ENCODE data around the gene LHX3.

LHX3 gene

DNA sequence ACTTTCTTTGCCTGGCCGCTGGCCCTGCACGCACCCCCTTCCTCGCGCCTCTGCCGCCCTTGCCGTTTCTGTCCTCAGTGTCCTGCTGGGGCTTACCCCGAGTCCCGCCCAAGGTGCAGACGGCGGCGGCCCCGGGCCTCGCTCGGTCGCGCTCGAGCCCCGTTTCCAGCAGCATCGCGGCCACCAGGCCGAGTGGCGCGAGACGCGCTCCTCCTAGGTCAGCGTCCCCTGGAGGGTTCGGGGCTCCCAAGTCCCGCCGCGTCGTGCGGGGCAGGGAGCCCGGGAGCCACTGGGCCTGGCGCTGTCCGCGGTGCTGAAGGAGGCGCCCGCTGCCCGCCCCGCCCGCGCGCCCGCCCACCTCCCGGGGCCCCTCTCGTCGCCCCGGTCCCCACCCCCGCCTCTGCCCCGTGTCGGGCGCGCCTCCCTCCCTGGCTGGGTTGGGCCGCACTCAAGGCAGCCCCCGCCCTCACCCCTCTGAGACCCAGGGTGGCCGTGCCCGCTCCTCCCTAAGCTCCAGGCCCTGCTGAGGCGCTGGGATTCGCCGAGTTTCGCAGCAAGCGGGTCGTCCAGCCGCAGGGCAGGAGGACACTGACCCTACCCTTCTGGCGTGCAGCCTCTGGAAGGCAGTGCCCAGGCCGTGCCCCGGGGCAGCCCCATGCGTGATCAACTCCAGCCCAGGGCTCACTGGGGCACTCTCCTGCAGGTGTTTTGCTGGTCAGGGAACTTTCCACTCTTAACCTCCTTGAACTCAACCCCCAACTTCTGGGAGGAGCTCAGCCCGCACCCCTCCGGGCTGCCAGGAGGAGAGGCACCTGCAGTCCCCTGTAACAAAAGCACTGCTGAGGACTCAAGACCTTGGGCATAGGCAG is at the start of gene LHX3:
LHX3 (minus strand) TSS at position 291 of the 869 bp plus-strand sequence; CDS start at position 175, 116 bp downstream.
- in situ Hi-C loops (cut with HindIII; ENCODE audit: low sequenced_read_pairs) = loop anchor here (5.0 kb wide), 1 partner anchor 72 kb away; no protein-coding TSS in a partner anchor

DNA sequence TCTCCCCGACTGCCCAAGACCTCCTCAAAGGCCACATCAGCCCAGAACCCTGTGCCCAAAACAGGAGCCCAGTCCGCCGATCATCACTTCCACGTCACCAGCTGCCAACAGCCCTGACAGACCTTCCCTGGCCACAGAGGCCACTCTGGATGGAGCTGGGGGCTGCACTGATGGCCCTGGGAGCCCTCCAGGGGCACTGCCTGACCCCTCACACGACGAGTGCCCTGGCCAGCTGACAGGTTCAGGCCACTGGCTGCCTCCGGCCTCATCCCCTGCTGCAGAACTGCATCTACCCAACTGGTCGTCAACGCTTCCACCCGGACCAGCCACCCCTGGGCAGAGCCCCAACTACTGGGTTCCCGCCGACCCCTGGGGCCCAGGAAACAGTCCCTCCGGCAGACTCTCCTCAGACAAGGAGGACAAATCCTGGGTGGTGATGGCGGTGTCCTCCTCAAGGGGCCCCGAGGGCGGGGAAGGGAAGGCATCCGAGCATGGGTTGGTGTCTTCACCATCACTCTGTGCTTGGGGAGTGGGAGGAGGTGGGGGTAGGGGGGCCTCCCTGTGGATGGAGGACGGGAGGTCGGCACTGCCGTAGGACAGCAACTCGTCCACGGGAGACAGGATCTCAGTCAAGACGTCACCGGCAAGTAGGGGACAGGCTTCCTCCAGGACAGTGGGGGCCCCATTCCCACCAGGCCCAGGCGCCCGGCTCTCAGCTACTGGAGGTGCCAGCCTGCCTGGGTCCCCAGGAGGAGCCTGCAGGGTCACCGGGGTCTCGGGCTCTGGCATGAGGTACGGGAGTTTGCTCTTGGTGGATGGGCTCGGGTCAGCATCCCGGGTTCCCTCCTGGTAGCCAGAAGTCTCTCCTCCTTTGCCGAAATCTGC is 48.6 kb upstream of the LHX3 start:
- in situ Hi-C loops (cut with HindIII; ENCODE audit: low sequenced_read_pairs) = no loop called here

DNA sequence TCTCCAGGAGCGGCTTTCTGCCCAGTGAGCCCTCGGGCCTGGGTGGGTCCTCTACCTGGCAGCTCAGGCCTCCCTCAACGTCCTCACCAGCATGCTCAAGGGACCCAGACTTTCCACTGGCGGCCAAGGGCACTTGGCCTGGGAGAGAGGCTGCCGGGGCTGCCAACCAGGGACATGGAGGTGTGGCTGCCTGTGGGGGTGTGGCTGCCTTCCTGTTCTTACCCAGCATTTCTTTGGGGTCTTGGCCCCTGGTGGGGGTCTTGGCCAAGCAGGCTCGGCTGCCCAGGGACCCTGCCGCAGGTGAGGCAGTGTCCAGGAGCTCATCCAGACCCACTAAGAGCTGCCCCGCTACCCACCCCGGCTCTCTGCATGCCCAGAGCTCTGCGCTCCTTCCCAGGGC is 47.9 kb upstream of the LHX3 start:
- in situ Hi-C loops (cut with HindIII; ENCODE audit: low sequenced_read_pairs) = no loop called here

DNA sequence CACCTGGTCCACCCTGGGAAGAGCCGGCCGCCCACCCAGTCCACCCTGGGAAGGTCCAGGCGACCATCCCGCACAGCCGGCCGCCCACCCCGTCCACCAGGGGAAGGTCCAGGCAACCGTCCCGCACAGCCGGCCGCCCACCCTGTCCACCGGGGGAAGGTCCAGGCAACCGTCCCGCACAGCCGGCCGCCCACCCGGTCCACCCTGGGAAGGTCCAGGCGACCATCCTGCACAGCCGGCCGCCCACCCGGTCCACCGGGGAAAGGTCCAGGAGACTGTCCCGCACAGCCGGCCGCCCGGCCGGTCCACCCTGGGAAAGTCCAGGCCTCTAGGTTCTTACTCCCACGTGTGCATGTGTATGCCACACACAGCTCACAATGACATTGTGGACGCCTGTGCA is 47.4 kb upstream of the LHX3 start:
- in situ Hi-C loops (cut with HindIII; ENCODE audit: low sequenced_read_pairs) = no loop called here

DNA sequence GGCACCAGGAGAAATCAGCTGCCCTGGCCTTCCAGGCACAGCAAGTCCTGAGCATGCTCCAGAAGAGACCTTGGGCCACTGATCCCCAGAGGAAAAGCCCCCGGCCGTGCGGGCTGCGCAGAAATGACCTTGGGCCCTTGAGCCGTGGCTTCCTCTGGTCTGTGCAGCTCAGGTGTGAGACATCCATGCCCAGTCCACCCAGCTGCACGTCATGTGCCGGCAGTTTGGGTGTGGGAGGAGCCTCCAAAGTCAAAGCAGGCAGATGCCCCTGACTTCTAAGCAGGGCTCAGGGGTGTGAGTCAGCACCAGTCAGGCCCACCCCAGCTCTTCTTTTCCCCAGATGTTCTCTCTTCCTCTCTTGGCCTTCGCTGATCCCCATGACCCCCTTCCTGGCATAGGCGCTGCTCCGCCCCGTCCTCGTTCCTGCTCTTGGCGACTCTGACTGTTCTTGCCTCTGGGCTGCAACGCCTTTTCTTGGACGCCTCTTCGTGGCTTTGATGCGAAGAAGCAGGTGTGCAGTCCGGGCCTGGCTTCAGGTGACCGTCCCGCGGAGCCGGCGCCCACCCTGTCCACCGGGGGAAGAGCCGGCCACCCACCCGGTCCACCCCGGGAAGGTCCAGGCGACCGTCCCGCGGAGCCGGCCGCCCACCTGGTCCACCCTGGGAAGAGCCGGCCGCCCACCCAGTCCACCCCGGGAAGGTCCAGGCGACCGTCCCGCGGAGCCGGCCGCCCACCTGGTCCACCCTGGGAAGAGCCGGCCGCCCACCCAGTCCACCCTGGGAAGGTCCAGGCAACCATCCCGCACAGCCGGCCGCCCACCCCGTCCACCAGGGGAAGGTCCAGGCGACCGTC is 46.6 kb upstream of the LHX3 start:
- in situ Hi-C loops (cut with HindIII; ENCODE audit: low sequenced_read_pairs) = no loop called here

DNA sequence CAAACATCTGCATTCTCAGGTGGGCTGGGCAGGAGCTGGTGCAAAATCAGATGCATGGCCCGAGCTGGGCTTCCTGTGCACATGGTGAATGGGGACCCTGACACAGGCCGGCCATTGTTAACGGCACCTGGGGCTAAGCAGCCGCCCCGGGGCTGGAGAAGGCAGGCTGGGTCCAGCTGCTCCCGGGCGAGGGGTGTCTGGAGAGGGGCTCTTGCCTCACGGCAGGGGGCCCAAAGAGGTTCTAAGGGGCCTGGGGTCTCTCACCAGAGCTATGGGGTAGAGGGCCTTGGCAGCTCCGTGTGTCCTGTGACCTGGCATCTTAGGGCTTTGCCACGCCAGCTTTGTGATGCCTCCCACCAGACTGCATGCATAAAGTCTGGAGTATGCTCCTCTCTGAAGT is 45.7 kb upstream of the LHX3 start:
- in situ Hi-C loops (cut with HindIII; ENCODE audit: low sequenced_read_pairs) = no loop called here

DNA sequence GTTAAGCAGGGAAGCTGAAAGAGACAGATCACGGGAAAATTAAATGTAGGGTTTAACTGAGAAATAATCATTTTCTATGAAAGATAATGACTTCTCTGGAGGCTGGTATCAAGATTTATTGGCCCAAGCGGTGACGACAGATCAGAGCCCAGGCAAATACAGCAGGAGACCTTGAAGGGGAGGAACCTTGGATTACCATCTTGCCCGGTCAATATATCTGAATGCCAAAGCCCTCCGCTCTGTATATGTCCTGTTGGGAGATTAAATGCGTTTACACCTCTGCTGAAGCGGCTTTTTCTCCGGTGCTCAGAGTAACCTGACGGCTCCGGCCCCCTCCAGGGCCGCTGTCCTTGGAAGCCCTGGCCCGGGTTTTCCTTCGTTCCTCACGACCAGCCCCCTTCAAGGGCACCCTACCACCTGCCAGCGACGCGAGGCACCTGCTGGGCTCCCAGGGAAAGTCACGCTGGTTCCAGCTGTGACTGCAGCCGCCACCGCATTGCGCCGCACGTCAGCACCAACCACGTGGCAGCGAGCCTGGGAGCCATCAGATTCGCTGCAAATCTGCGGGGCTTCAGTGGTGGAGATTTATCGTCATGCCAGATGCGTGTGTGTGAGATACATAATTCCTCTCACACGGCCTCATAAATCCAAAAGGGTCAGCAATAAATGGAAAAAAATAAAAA is 45.1 kb upstream of the LHX3 start:
- in situ Hi-C loops (cut with HindIII; ENCODE audit: low sequenced_read_pairs) = loop anchor here (10.0 kb wide), 1 partner anchor 195 kb away; no protein-coding TSS in a partner anchor

DNA sequence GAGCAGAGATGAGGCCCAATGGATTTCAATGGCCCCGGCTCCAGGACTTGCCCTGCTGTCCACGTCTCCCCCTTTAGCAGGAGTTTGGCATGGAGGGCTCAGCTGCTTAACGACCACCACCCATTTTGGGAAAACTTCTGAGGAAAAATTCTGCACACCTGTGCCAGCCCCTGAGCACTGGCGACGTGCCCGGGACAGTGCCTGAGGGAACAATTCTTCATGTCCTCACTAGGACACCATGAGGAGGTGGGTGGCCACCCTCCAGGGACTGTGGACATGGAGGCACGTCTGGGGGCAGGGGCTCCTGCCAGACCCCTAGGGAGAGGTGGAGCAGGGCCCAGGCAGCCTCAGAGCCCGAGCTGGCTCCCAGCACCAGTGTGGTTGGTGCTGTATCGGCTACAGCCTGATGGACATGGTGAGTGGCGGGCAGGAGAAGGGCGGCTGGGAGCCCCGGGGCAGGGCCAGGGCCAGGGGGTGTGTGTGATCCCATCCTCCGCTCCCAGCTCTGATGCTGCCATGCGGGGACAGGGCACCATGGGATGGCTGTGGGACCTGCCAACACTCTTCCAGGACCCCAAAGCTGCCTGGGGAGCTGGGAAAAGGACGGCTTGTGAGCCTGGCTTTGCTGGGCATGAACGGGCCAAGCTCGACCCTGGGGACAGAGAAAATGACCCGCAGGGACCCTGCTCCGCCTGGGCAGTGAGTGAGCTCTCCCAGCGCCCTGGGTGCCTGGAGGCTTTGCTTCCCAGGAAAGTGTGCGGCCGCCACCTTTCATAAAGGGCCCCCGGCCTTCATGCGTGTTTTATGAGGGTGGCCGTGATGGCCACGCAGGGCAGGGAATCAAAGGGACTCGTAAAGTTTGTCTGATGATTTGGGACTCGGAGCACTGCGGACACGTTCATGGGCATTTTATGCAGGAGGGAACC is 44.3 kb upstream of the LHX3 start:
- in situ Hi-C loops (cut with HindIII; ENCODE audit: low sequenced_read_pairs) = loop anchor here (10.0 kb wide), 1 partner anchor 196 kb away; no protein-coding TSS in a partner anchor

DNA sequence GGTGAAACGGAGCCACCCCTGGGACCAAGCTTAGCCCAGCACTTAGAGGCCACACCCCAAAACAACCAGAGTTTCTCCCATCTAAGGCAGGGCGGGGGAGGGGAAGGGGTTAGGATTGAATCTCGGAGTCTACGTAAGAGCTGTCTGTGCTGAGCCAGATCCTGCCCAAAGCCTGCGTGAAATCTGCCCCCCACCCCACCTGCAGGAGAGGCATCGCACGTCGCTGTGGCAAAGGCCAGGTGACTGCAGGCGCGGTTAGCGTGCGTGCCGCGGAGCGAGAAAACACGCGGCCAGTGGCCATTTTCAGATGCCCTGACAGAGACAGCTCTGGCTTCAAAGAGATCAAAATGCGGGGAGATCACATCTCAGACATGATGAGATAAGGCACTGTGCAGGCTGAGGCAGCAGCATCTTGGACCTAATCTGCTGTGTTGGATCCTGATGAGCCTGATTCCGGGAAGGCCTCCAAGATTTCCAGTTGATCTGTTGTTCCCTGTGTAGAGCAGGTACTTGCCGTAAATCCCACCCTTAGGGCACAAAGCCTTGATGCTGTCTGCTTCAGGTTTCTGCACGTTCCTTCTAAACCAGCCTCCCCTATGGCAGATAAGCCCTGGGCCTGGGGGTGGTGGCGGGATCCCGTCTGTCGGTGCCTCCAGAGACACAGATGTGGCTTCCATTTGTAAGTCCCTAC is 43.2 kb upstream of the LHX3 start:
- in situ Hi-C loops (cut with HindIII; ENCODE audit: low sequenced_read_pairs) = loop anchor here (10.0 kb wide), 1 partner anchor 197 kb away; no protein-coding TSS in a partner anchor

DNA sequence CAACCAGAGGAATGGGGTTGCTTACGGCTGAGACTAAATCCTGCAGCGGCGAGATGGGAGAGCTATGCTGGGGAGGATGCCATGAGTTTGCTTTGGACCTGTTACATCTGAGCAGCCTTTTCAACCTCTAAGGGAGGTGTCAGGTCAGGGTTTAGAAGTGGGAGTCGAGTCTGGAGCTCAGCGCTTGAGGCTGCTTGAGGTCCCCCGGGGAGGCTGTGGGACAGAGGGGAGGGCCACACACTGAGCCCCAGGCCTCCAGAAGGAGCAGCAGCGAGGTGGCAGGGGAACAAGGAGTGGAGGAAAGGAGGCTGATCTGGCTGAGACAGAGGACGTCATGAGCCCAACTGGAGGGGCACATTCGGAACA is 42.6 kb upstream of the LHX3 start:
- in situ Hi-C loops (cut with HindIII; ENCODE audit: low sequenced_read_pairs) = loop anchor here (10.0 kb wide), 1 partner anchor 197 kb away; no protein-coding TSS in a partner anchor

DNA sequence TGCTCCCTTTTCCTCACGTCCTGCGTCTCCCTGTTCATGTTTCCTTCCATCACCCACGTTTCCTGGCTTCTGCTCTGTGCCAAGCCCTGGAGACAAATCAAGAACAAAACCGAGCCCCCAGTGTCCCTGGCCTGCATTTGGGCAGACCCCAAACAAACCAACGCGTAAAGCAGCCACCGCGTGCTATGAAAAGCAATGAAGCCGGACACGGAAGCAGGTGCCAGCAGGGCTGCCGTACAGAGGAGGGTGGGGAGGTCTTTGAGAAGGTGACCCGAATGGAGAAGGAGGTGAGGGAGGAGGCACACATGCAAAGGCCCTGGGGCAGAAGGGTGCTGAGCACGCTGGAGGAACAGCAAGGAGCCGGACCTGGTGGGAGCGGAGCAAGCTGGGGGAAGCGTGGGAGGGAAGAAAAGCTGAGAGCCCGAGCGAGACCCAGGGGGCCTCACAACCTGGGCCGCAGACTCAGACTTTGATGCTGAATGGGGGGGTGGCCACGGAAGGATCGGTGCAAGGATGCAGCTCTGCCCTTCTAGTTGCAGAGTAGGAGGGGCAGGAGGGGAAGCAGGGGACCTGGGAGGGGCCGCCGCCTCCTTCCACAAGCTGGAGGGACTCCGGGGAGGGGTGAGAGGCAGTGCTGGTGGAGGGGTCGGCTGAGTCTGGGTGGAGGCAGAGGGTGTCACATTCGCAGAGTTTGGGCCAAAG is 42.1 kb upstream of the LHX3 start:
- in situ Hi-C loops (cut with HindIII; ENCODE audit: low sequenced_read_pairs) = loop anchor here (10.0 kb wide), 1 partner anchor 198 kb away; no protein-coding TSS in a partner anchor

DNA sequence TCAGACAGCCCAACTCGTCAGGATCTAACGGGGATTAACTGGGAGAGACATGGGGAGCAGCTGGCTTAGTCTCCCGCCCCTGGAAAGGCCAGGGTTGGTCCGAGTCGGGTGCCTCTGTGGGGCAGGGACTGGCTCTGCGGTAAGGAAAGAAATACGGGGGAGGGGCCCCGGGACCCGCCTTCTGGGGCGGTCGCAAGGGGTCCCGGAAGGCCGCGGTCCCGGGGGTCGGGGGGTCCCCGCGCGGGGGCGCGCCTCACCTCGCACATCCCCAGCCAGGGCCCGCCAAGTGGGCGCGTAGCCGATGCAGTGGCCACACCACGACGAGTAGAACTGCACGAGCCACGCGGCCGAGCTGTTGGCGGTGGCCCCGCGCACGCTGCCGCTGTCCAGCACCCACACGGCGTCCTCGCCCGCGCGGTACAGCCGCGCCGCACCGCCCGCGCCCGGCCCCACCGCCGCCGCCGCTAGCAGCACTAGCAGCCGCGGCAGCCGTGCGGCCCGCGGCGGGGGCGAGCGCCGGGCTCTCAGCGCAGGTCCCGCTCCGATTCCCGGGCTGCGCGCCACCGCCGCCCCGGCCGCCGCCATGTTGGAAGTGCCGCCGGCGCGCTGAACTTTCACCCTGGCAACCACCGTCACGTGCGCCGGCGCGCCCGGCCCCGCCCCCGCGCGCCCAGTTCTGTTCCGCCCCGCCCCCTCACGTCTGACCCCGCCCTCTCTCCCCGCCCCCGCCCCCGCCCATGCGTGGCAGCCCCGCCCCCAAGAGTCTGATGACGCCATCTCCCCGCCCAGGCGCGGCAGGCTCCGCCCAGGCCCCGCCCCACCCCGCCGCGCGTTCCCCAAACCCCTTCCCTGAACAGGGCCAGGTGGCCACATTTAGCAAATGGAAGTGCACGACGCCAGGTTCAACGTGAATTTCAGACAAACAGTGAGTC is 40.6 kb upstream of the LHX3 start, which contains the start of gene QSOX2:
QSOX2 (minus strand) TSS at position 594 of the 932 bp plus-strand sequence; CDS start at position 585, 9 bp downstream.
- in situ Hi-C loops (cut with HindIII; ENCODE audit: low sequenced_read_pairs) = loop anchor here (10.0 kb wide), 1 partner anchor 199 kb away; no protein-coding TSS in a partner anchor

DNA sequence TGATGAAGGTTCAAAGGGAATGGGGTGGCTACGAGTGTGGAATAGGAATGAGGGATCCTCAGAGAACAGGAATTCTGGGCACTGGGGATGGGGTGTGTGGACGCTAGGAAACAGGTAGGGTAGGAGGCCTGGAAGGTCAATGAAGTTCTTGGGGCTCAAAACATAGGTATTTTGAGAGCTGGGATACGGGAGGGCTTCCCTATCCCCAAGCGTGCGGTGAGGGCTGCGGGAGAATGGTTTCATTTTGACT is 40.0 kb upstream of the LHX3 start:
- in situ Hi-C loops (cut with HindIII; ENCODE audit: low sequenced_read_pairs) = loop anchor here (5.0 to 10.0 kb wide), 4 partner anchors 32 to 200 kb away; no protein-coding TSS in a partner anchor

DNA sequence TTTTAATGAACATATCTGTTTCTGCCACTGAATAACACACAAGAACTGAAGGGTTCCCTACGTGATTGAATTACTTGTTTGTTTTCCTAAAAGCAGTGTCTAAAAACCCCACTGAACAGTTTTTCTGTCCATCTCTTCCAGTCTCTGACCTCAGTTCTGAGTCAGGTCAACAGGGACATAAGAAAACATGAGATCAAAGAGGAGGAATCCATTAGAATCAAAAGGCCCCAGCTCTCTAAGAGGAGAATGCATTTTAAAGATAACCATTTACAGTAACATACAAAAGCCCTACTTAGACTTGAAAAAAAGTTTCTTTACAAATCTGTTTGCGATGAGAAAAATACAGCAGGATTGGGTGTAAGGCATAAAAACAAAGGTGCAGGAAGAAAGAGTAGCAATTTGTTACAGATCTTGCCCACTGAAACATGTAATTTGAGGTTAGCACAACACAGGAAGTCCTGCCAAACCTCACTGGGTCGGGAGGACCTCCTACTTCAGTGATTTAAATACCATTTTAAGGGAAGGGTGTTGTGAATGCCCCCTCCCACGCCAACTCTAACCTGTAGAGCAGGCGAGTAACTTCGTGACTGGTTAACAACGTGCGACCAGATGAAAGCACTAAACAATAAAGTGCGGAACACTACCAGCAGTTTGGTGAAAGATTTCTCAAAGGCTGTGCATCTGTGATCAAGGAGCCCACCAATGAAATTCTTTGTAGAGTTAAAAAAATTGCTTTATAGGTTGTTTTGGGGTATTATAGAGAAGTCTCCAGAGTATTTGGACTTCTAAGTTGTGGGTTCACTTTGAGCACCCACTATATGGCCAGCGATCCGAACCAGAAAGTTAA is 39.4 kb upstream of the LHX3 start:
- in situ Hi-C loops (cut with HindIII; ENCODE audit: low sequenced_read_pairs) = loop anchor here (5.0 to 10.0 kb wide), 4 partner anchors 33 to 200 kb away; no protein-coding TSS in a partner anchor

DNA sequence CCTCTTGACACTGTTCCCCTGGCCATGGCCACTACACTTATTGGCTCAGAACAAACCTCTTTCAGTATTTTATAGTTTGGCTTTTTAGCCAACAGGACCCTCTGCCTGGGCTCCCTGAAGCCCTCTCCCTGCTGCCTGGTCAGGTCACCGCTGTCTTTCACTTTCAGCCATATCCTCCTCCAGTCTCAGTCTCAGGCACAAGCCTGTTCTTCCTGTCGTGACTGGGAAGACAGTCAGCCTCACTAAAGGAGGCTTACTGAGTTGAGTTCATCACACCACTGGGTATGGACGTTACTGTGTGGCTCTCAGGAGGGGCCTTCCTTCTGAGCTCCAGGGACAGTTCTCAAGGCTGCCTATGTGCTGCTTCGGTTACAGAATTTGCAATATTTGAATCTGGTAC is 38.7 kb upstream of the LHX3 start:
- in situ Hi-C loops (cut with HindIII; ENCODE audit: low sequenced_read_pairs) = loop anchor here (5.0 to 10.0 kb wide), 4 partner anchors 34 to 201 kb away; no protein-coding TSS in a partner anchor
